Stimulated activated CD8-positive, alpha-beta memory T cell treated with anti-CD3 and anti-CD28 coated beads, Interleukin-12 subunit alpha, Interleukin-12 subunit beta, amount 100 ng/mL, for 1 hour (primary cell): ENCODE results near the gene NPTX1.
A peak's percentile ranks its signal among the peaks of the same experiment; 100 is the strongest.

Experiments used
- DNase-seq: peaks from one replicate; pipeline ENCODE4 v3.0.0-alpha.2; 2020; ENCODE audit warnings: low read depth

Gene NPTX1

GRCh38 chr17:80459234-80459633 lies 17.2 kb downstream of the NPTX1 start:
- no peak for DNase-seq

- DNase-seq, result no peak
These were observed 18.4 kb downstream of the NPTX1 start for GRCh38 chr17:80458016-80458415.

GRCh38 chr17:80457236-80457856 lies 19.1 kb downstream of the NPTX1 start:
- no peak for DNase-seq

- no peak for DNase-seq
These were observed 19.8 kb downstream of the NPTX1 start for GRCh38 chr17:80456465-80457235.

- no peak for DNase-seq
These were observed 20.6 kb downstream of the NPTX1 start for GRCh38 chr17:80455784-80456183.

GRCh38 chr17:80455336-80455710 lies 21.1 kb downstream of the NPTX1 start:
- DNase-seq, result no peak

GRCh38 chr17:80454557-80455335 lies 21.7 kb downstream of the NPTX1 start:
- DNase-seq, result peak; percentile 91

GRCh38 chr17:80453998-80454556 lies 22.3 kb downstream of the NPTX1 start:
- DNase-seq, result no peak

GRCh38 chr17:80453126-80453997 lies 23.0 kb downstream of the NPTX1 start:
- no peak for DNase-seq

- no peak for DNase-seq
These were observed 24.1 kb downstream of the NPTX1 start for GRCh38 chr17:80452173-80452915.

- no peak for DNase-seq
These were observed 25.2 kb downstream of the NPTX1 start for GRCh38 chr17:80451104-80451775.

- no peak for DNase-seq
These were observed 26.4 kb downstream of the NPTX1 start for GRCh38 chr17:80449930-80450576.

- no peak for DNase-seq
These were observed 27.0 kb downstream of the NPTX1 start for GRCh38 chr17:80449194-80449929.

- DNase-seq, result no peak
These were observed 28.6 kb downstream of the NPTX1 start for GRCh38 chr17:80447790-80448189.

- no peak for DNase-seq
These were observed 29.6 kb downstream of the NPTX1 start for GRCh38 chr17:80446645-80447405.

GRCh38 chr17:80445726-80446110 lies 30.7 kb downstream of the NPTX1 start:
- no peak for DNase-seq

- no peak for DNase-seq
These were observed 31.2 kb downstream of the NPTX1 start for GRCh38 chr17:80445007-80445725.

- DNase-seq, result no peak
These were observed 31.8 kb downstream of the NPTX1 start for GRCh38 chr17:80444644-80444979.
